Measurements from ENCODE around the gene COL28A1. TPM values are rescaled to one million over a fixed set of nuclear protein-coding genes. Genes with fewer than 3 reads are reported as not detected.

Gene COL28A1
- total and polyA plus RNA-seq, 12 donors = 0.35 to 8.1 (median 1.5) TPM

DNA sequence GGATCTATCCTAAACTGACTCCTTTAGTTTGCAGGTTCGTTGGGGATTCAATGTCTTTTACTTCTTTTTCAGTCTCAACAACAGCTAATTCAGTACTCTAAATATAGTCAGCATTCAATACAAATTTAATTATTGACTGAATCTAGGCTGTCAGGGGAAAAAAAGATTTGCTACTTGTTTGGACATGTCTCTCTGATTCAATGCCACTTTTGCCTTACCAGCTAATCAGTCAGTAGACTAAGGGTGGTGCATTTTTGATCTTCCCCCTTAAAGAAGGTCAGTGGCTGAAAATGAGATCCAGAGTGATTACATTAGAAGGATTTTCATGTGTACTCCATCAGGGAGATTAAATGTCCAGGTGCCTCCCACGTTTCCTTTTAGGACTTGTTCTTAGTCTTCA is 208.2 kb downstream of the COL28A1 start:
- H3K36me3 ChIP-seq = no peaks in the 10 kb centered on the region
- no peaks in the 10 kb centered on the region for H3K9me3 ChIP-seq
- no peaks in the 10 kb centered on the region for H3K4me1 ChIP-seq
- TF ChIP-seq, protein P1, sequence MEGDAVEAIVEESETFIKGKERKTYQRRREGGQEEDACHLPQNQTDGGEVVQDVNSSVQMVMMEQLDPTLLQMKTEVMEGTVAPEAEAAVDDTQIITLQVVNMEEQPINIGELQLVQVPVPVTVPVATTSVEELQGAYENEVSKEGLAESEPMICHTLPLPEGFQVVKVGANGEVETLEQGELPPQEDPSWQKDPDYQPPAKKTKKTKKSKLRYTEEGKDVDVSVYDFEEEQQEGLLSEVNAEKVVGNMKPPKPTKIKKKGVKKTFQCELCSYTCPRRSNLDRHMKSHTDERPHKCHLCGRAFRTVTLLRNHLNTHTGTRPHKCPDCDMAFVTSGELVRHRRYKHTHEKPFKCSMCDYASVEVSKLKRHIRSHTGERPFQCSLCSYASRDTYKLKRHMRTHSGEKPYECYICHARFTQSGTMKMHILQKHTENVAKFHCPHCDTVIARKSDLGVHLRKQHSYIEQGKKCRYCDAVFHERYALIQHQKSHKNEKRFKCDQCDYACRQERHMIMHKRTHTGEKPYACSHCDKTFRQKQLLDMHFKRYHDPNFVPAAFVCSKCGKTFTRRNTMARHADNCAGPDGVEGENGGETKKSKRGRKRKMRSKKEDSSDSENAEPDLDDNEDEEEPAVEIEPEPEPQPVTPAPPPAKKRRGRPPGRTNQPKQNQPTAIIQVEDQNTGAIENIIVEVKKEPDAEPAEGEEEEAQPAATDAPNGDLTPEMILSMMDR (IDR thresholded peaks at IDR 0.05) = no peak
- DNase-seq = no peak
- ATAC-seq = no peak
- no peak overlapping the region for H3K4me3 ChIP-seq
- intact Hi-C loops (cut with DNase I) = no loop called here
- H3K27me3 ChIP-seq = peaks cover 0 to 18% (median 0%) of the 10 kb centered on the region in 7 donors
- no peak overlapping the region for H3K27ac ChIP-seq
- 57 to 66% methylated on average over 2 of the region's 2 CpGs for WGBS, 2 donors

DNA sequence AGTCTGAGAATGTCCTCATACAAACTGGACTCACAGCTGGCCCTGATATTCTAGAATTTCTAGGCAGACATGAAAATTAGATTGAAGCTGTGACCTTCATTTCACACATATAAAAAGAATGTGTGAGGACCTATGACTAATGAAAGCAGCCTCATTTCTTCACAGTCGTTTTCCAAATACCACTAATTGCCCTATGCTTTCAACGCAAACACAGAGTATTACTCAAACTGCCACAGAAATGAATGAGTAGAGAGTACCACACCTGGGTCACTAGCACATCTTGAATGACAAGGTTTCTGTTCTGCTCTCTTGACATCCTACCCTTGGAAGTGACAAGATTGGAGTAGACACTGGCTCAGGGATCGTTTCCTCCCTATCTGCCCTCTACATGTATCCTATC is 211.0 kb downstream of the COL28A1 start:
- DNase-seq (no peak), ATAC-seq (no peak)
- intact Hi-C loops (cut with DNase I) = no loop called here
- H3K27ac ChIP-seq = no peak overlapping the region
- H3K36me3 ChIP-seq = no peaks in the 10 kb centered on the region
- no peaks in the 10 kb centered on the region for H3K9me3 ChIP-seq
- TF ChIP-seq, protein P1 (IDR thresholded peaks at IDR 0.05) = no peak
- H3K27me3 ChIP-seq = peaks cover 0 to 13% (median 0%) of the 10 kb centered on the region in 7 donors
- no peak overlapping the region for H3K4me3 ChIP-seq
- WGBS, 2 donors = 72 to 73% methylated on average over 3 of the region's 3 CpGs
- H3K4me1 ChIP-seq = no peaks in the 10 kb centered on the region

DNA sequence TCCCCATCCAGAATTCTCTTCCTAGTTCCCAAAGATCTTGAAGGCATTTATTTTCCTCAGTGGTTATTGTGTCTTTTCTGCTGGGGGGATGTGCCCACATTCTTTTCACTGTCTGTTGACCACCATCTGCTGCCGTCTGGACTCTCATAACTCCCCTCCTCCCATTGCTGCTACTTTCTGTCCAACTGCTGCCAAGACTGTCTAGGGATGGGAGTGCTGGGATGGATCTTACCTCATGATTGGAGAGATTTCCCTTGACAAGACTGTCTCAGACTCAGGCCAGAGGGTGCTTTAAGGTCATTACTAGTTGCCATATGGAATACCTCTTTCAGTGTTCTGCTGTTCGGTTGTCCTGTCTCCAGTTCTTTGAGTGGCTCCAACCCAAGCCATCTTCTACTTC is 211.8 kb downstream of the COL28A1 start:
- 74 to 75% methylated on average over 2 of the region's 2 CpGs for WGBS, 2 donors
- Histone ChIP-seq H3K27me3 (peaks cover 0 to 12% (median 0%) of the 10 kb centered on the region in 7 donors), H3K4me1 (no peaks in the 10 kb centered on the region), H3K4me3 (no peak overlapping the region), H3K36me3 (no peaks in the 10 kb centered on the region), H3K27ac (no peak overlapping the region), H3K9me3 (no peaks in the 10 kb centered on the region)
- intact Hi-C loops (cut with DNase I) = no loop called here
- TF ChIP-seq, protein P1 (IDR thresholded peaks at IDR 0.05) = no peak
- no peak for ATAC-seq
- DNase-seq = no peak

DNA sequence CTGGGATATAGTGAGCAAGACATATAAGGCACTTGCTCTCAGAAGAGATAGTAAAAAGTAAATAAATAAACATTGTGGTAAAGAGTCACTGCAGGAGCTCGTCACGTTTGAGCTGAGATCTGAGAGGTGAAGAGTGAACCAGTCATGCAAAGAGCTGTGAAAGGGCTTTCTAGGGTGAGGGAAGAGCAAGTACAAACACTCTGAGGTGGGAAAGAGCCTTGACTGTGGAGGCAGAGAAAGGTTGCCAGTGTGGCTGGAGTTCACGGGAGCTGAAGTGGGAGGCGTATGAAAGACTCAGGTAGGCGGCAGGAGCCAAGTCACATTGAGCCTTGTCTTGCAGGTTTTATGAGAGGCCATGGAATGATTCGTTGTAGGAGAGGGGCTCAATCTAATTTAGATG is 212.3 kb downstream of the COL28A1 start:
- intact Hi-C loops (cut with DNase I) = no loop called here
- Histone ChIP-seq H3K27ac (no peak overlapping the region), H3K27me3 (peaks cover 0 to 8% (median 0%) of the 10 kb centered on the region in 7 donors), H3K4me1 (no peaks in the 10 kb centered on the region), H3K4me3 (no peak overlapping the region), H3K9me3 (no peaks in the 10 kb centered on the region), H3K36me3 (no peaks in the 10 kb centered on the region)
- no peak for ATAC-seq
- TF ChIP-seq, protein P1 (IDR thresholded peaks at IDR 0.05) = no peak
- WGBS, 2 donors = 67 to 72% methylated on average over 6 of the region's 6 CpGs
- DNase-seq = no peak

Data from heart right ventricle (tissue), 16 donors.